Endodermal cell (in vitro differentiated cells): ENCODE measurements around the gene LARP4B. TPM values are rescaled to one million over a fixed set of nuclear protein-coding genes. Genes with fewer than 3 reads are reported as not detected.

ENCODE experiments used
- DNase-seq: peaks from one replicate; pipeline ENCODE4 v3.0.0-alpha.2; 2017
- H3K27ac ChIP-seq: 2 replicates; pipeline ENCODE4 v1.5.1; 2013; ENCODE audit warnings: mild to moderate bottlenecking, low read depth, low read length, moderate library complexity
- H3K27me3 ChIP-seq: 2 replicates; pipeline ENCODE4 v1.6.1; 2013; ENCODE audit warnings: mild to moderate bottlenecking, low read length, moderate library complexity; ENCODE audit not compliant: insufficient read depth, control insufficient read depth, poor library complexity, severe bottlenecking
- H3K36me3 ChIP-seq: 2 replicates; pipeline ENCODE4 v1.7.0; 2013; ENCODE audit warnings: mild to moderate bottlenecking, low read length, moderate library complexity; ENCODE audit not compliant: control insufficient read depth, insufficient read depth
- H3K4me1 ChIP-seq: one replicate; pipeline ENCODE4 v1.7.0; 2013; ENCODE audit warnings: low read length; ENCODE audit not compliant: control insufficient read depth, insufficient read depth
- H3K4me3 ChIP-seq: 2 replicates; pipeline ENCODE4 v1.5.1; 2013; ENCODE audit warnings: mild to moderate bottlenecking, low read length, moderate library complexity
- H3K9ac ChIP-seq: 2 replicates; pipeline ENCODE4 v1.6.1; 2013; ENCODE audit warnings: mild to moderate bottlenecking, low read length, moderate library complexity; ENCODE audit not compliant: poor library complexity, severe bottlenecking; ENCODE audit errors: extremely low read depth
- H3K9me3 ChIP-seq: 2 replicates; pipeline ENCODE4 v1.6.1; 2013; ENCODE audit warnings: mild to moderate bottlenecking, low read length, moderate library complexity; ENCODE audit not compliant: control insufficient read depth
- H3K27ac Mint-ChIP-seq: 2 replicates; pipeline ENCODE4 v1.8.0; 2020; ENCODE audit warnings: mixed read lengths
- H3K27me3 Mint-ChIP-seq: 2 replicates; pipeline ENCODE4 v1.8.0; 2021; ENCODE audit warnings: mild to moderate bottlenecking, mixed read lengths; ENCODE audit not compliant: insufficient read depth
- H3K36me3 Mint-ChIP-seq: 2 replicates; pipeline ENCODE4 v1.8.0; 2020; ENCODE audit warnings: low read depth, mixed read lengths
- H3K4me1 Mint-ChIP-seq: 2 replicates; pipeline ENCODE4 v1.8.0; 2020; ENCODE audit warnings: mixed read lengths
- H3K4me3 Mint-ChIP-seq: 2 replicates; pipeline ENCODE4 v1.8.0; 2020; ENCODE audit warnings: mild to moderate bottlenecking, moderate library complexity, mixed read lengths
- H3K9me3 Mint-ChIP-seq: 2 replicates; pipeline ENCODE4 v1.8.0; 2020; ENCODE audit warnings: mild to moderate bottlenecking, mixed read lengths
- CTCF ChIP-seq: fragments of 200-600 bp; sonication (generic); conservative IDR thresholded peaks from 2 replicates; pipeline ENCODE4 v1.5.0; 2021; ENCODE audit warnings: antibody characterized with exemption, mild to moderate bottlenecking
- WGBS, 2 experiments: methylation state at CpG; one replicate each; pipeline versions ENCODE4 v1.1.5 to v1.1.7; 2013; ENCODE audit warnings: missing lambda C conversion rate in 2 of 2, mixed read lengths in 1 of 2; ENCODE audit not compliant: insufficient coverage in 1 of 2, insufficient read length in 1 of 2; 5-methylcytosine and 5-hydroxymethylcytosine counted together
- long read RNA-seq, 4 experiments: library from polyadenylated mRNA in 2 of 4; library from RNA in 1 of 4; library from capped mRNA in 1 of 4; stranded (forward) in 3 of 4; unstranded in 1 of 4; transcript quantifications; one replicate each; pipeline ENCODE4 v2.0.0, GENCODE V29; 2020 to 2021; ENCODE audit warnings: inconsistent platforms in 1 of 4
- polyA plus RNA-seq, 2 experiments: library from polyadenylated mRNA; stranded (reverse); fragments of 50-300 nt; gene quantifications; one replicate each; pipeline ENCODE4 v1.2.3, GENCODE V29; 2013
- total RNA-seq, 2 donors: library from RNA; stranded (reverse); fragmentation: NEBNext Ultra II Directional in 1 of 2; extraction: Animal tissue kit (Norgen Biotek cat#: 25700) in 1 of 2; gene quantifications; 2 replicates in 1 of 2; 3 replicates in 1 of 2; pipeline ENCODE4 v1.2.1, GENCODE V29; 2021

LARP4B gene
- 10 to 100 TPM; 94.1 to 94.3 TPM for total RNA-seq
- polyA plus RNA-seq (2013, experiment 1 of 2) = 32.2 TPM
- 27.5 TPM for polyA plus RNA-seq (2013, experiment 2 of 2)
- long read RNA-seq, experiment 1, partial matches to known transcripts = 0 of 12 reads
- long read RNA-seq, experiment 1, other reads (novel, unspliced or antisense) = 12 of 12 reads
- long read RNA-seq, experiment 2, full-length matches to known transcripts = 38 of 84 reads
- long read RNA-seq, experiment 2, partial matches to known transcripts = 5 of 84 reads
- long read RNA-seq, experiment 2, other reads (novel, unspliced or antisense) = 41 of 84 reads
- long read RNA-seq, experiment 3, full-length matches to known transcripts = 2 of 22 reads
- long read RNA-seq, experiment 3, partial matches to known transcripts = 3 of 22 reads
- long read RNA-seq, experiment 3, other reads (novel, unspliced or antisense) = 17 of 22 reads
- long read RNA-seq, experiment 4 = 0 reads

GRCh38 chr10:931326-932318 lies at the start of gene LARP4B:
LARP4B (minus strand) TSS chr10:931705; CDS start chr10:885721, 45,984 bp downstream.
- Mint-ChIP-seq H3K27me3 (no peaks in the 10 kb centered on the region), H3K27ac (peak within 1 kb of the TSS; percentile 90), H3K9me3 (no peaks in the 10 kb centered on the region), H3K4me1 (peaks cover 32% of the 10 kb centered on the region), H3K36me3 (peaks cover under 1% of the 10 kb centered on the region), H3K4me3 (peak within 1 kb of the TSS; percentile 76)
- Histone ChIP-seq H3K4me1 (no peaks in the 10 kb centered on the region), H3K9ac (peak within 1 kb of the TSS; percentile 59), H3K4me3 (peak within 1 kb of the TSS; percentile 94), H3K27me3 (no peaks in the 10 kb centered on the region), H3K27ac (peak within 1 kb of the TSS; percentile 66), H3K36me3 (no peaks in the 10 kb centered on the region), H3K9me3 (no peaks in the 10 kb centered on the region)
- no peak for TF ChIP-seq CTCF
- peak; percentile 98 for DNase-seq
- 1 to 3% methylated on average over 25 to 137 of the region's 137 CpGs for WGBS, 2 experiments

DNA sequence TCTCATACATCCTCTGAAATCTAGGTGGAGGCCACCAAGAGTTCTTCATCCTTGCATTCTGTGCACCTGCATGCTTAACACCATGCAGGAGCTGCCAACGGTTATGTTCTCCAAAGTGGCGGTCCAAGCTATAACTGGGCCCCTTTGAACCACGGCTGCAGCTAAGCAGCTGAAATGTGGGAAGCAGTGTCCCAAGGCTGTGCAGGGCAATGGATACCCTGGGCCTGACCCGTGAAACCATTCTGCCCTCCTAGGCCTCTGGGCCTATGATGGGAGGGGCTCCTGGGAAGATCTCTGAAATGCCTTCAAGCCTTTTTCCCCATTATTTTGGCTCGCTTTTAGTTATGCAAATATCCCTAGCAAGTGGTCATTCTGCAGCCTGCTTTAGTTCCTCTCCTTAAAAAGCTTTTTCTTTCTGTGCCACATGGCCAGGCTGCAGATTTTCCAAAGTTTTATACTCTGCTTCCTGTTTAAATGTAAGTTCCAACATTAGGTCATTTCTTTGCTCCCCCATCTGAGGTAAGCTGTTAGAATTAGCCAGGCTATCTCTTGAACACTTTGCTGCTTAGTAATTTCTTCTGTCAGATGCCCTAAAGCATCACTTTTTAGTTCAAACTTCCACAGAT lies 49.1 kb upstream of the LARP4B start:
- no peak for DNase-seq
- Histone ChIP-seq H3K9ac (no peak overlapping the region), H3K4me1 (no peaks in the 10 kb centered on the region), H3K4me3 (peak overlapping the region; percentile 62), H3K27ac (no peak overlapping the region), H3K36me3 (peaks cover 3% of the 10 kb centered on the region), H3K9me3 (peaks cover 51% of the 10 kb centered on the region), H3K27me3 (no peaks in the 10 kb centered on the region)
- TF ChIP-seq CTCF = no peak
- no peaks in the 10 kb centered on the region for H3K4me1 Mint-ChIP-seq
- 87% methylated on average over 5 of the region's 5 CpGs for WGBS, 2 experiments
- H3K27me3 Mint-ChIP-seq = peaks cover 3% of the 10 kb centered on the region
- H3K4me3 Mint-ChIP-seq = no peak overlapping the region
- no peak overlapping the region for H3K27ac Mint-ChIP-seq
- H3K36me3 Mint-ChIP-seq = peaks cover 32% of the 10 kb centered on the region
- peaks cover 48% of the 10 kb centered on the region for H3K9me3 Mint-ChIP-seq

DNA sequence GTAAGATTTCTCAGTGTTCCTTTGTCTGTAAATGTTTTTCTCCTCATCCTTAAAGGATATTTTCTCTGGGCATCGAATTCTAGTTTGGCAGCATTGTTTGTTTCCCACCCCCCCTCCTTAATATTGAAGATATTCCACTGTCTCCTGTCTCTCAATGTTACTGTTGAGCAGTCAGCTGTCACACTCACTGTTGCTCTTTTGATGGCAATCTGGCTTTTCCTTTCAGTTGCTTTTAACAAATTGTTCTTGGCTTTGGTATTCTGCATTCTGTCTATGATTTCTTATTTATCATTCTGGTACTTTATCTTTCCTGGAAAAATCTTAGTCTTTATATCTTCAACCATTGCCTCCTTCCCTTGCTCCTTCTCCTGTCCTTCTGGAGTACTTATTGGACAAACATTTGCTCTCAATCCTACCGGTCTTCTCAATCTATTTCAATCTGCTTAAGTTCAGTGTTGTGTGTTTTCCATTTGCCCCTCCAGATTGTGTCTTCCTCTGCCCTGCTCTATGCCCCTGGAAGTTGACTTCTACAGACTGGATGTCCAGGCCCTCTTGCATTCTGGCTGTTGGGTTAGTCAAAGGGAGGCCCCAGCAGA lies 47.4 kb upstream of the LARP4B start:
- Histone ChIP-seq H3K36me3 (no peaks in the 10 kb centered on the region), H3K4me3 (no peak overlapping the region), H3K9me3 (peaks cover 51% of the 10 kb centered on the region), H3K9ac (no peak overlapping the region), H3K27me3 (no peaks in the 10 kb centered on the region), H3K27ac (no peak overlapping the region), H3K4me1 (peaks cover 9% of the 10 kb centered on the region)
- Mint-ChIP-seq H3K27me3 (peaks cover 3% of the 10 kb centered on the region), H3K36me3 (peaks cover 29% of the 10 kb centered on the region), H3K9me3 (peaks cover 48% of the 10 kb centered on the region), H3K27ac (no peak overlapping the region), H3K4me1 (peaks cover 9% of the 10 kb centered on the region), H3K4me3 (no peak overlapping the region)
- TF ChIP-seq CTCF = no peak
- WGBS, 2 experiments = 95 to 100% methylated on average over 1 to 2 of the region's 2 CpGs
- no peak for DNase-seq
